HepG2 (cell line): ENCODE measurements around the gene GRM1. TPM values are rescaled to one million over a fixed set of nuclear protein-coding genes. Genes with fewer than 3 reads are reported as not detected.

Experiments used
- ATAC-seq: fragments of 200-7000 bp; cut with Tn5 transposase; 3 replicates; pipeline ENCODE4 v1.9.1; 2020; ENCODE audit warnings: mild to moderate bottlenecking, moderate library complexity
- BruUV-seq: library from RNA; stranded (reverse); fragments of 400-500 nt; replicated peaks from 2 replicates; lab custom pipeline; 2021; lab: Mats Ljungman, UMichigan
- CTCF ChIA-PET: fragments of 300-600 bp; formaldehyde crosslinking; extraction: SDS; loops from one replicate; lab custom pipeline; 2021; ENCODE audit warnings: low total read pairs, inconsistent platforms, low intra/inter-chr PET ratio; lab: Yijun Ruan, JAX
- POLR2A ChIA-PET: fragments of 350-600 bp; sonication (Branson Sonifier 250); formaldehyde crosslinking; loops from one replicate; lab custom pipeline; 2020; ENCODE audit warnings: antibody characterized with exemption, inconsistent platforms; lab: Yijun Ruan, JAX
- DNase-seq: peaks from one replicate; pipeline ENCODE4 v3.0.0-alpha.2; 2015; ENCODE audit warnings: low spot score
- FAIRE-seq: peaks from 3 replicates; lab custom pipeline; 2011; peaks lifted over from hg19 to GRCh38; lab: Jason Lieb, UNC
- H2AFZ ChIP-seq: one replicate; pipeline ENCODE4 v1.6.1; 2011; ENCODE audit warnings: low read length, inconsistent platforms
- H3K27ac ChIP-seq: fragments of 300-600 bp; 3 replicates; pipeline ENCODE4 v1.8.0; 2011; ENCODE audit warnings: mixed run types, mild to moderate bottlenecking, mixed read lengths, low read length, inconsistent platforms; ENCODE audit not compliant: insufficient read depth; ENCODE audit errors: extremely low read length
- H3K27me3 ChIP-seq, 2 experiments: fragments of 200-600 bp in 1 of 2; 2 replicates in 1 of 2; 3 replicates in 1 of 2; pipeline versions ENCODE4 v1.6.0 to v1.8.0; 2011; ENCODE audit warnings: low read length in 2 of 2, mild to moderate bottlenecking in 2 of 2, moderate library complexity in 2 of 2, inconsistent platforms in 1 of 2; ENCODE audit not compliant: insufficient read depth in 2 of 2, control insufficient read depth in 1 of 2
- H3K36me3 ChIP-seq, 2 experiments: fragments of 200-600 bp in 1 of 2; replicated peaks in 1 of 2; 2 replicates in 1 of 2; 3 replicates in 1 of 2; pipeline versions ENCODE4 v1.5.1 to v1.8.0; 2011; ENCODE audit warnings: low read length in 2 of 2, inconsistent platforms in 1 of 2; ENCODE audit not compliant: insufficient read depth in 2 of 2, control insufficient read depth in 1 of 2
- H3K4me1 ChIP-seq: 2 replicates; pipeline ENCODE4 v1.5.1; 2012; ENCODE audit warnings: low read length, inconsistent platforms; ENCODE audit not compliant: insufficient read depth
- H3K4me2 ChIP-seq: 2 replicates; pipeline ENCODE4 v1.6.0; 2011; ENCODE audit warnings: low read depth, low read length, inconsistent platforms
- H3K4me3 ChIP-seq, 3 experiments: fragments of 200-600 bp in 1 of 3; sonication (generic), shearing (Covaris generic) in 1 of 3; replicated peaks in 1 of 3; 2 replicates each; pipeline ENCODE4 v1.5.1; 2011 to 2016; ENCODE audit warnings: low read length in 3 of 3, inconsistent platforms in 2 of 3, low read depth in 2 of 3, mild to moderate bottlenecking in 2 of 3, control low read depth in 1 of 3, mixed read lengths in 1 of 3; ENCODE audit not compliant: insufficient read depth in 1 of 3
- H3K79me2 ChIP-seq: one replicate; pipeline ENCODE4 v1.6.1; 2011; ENCODE audit warnings: low read length, inconsistent platforms; ENCODE audit not compliant: insufficient read depth
- H3K9ac ChIP-seq: 2 replicates; pipeline ENCODE4 v1.6.0; 2011; ENCODE audit warnings: mild to moderate bottlenecking, low read depth, low read length, inconsistent platforms; ENCODE audit not compliant: insufficient read depth
- H3K9me3 ChIP-seq: 2 replicates; pipeline ENCODE4 v1.5.1; 2012; ENCODE audit warnings: mild to moderate bottlenecking, low read length
- H4K20me1 ChIP-seq: 2 replicates; pipeline ENCODE4 v1.6.0; 2011; ENCODE audit warnings: inconsistent platforms, mild to moderate bottlenecking, low read length, moderate library complexity; ENCODE audit not compliant: insufficient read depth
- CBX2 ChIP-seq, 2 experiments: fragments of 200-600 bp in 1 of 2; sonication (generic); formaldehyde crosslinking in 1 of 2; IDR thresholded peaks; 2 replicates each; pipeline versions ENCODE4 v1.7.0 to v1.8.1; 2018 to 2022; ENCODE audit warnings: low read depth in 2 of 2, low read length in 1 of 2, mild to moderate bottlenecking in 1 of 2, missing genetic modification reagents in 1 of 2
- GABPA ChIP-seq, 2 experiments: IDR thresholded peaks; 2 replicates each; pipeline ENCODE4 v1.6.1; 2011 to 2016; ENCODE audit warnings: low read depth in 2 of 2, low read length in 1 of 2, missing biosample characterization in 1 of 2, missing genetic modification characterization in 1 of 2
- GPN1 ChIP-seq: sonication (generic); formaldehyde crosslinking; IDR thresholded peaks from 2 replicates; pipeline ENCODE4 v1.5.1; 2020; ENCODE audit warnings: missing genetic modification reagents, borderline replicate concordance
- HDAC2 ChIP-seq: sonication (generic); formaldehyde crosslinking; IDR thresholded peaks from 2 replicates; pipeline ENCODE4 v1.4.0; 2020; ENCODE audit warnings: missing genetic modification reagents
- NBN ChIP-seq: fragments of 450-650 bp; conservative IDR thresholded peaks from 2 replicates; pipeline ENCODE4 v1.6.1; 2017
- RARG ChIP-seq: sonication (generic); formaldehyde crosslinking; IDR thresholded peaks from 2 replicates; pipeline ENCODE4 v1.4.0; 2020; ENCODE audit warnings: low read depth, mild to moderate bottlenecking, missing genetic modification reagents
- RNF219 ChIP-seq: sonication (generic); formaldehyde crosslinking; IDR thresholded peaks from 2 replicates; pipeline ENCODE4 v1.5.0; 2020; ENCODE audit warnings: mild to moderate bottlenecking, missing genetic modification reagents
- SOX13 ChIP-seq, 3 experiments: fragments of 450-650 bp in 1 of 3; sonication (generic) in 1 of 3; formaldehyde crosslinking in 1 of 3; IDR thresholded peaks in 2 of 3; conservative IDR thresholded peaks in 1 of 3; 2 replicates each; pipeline versions ENCODE4 v1.5.0 to v1.6.1; 2016 to 2020; ENCODE audit warnings: antibody characterized with exemption in 1 of 3, mild to moderate bottlenecking in 1 of 3, missing compliant biosample characterization in 1 of 3, missing genetic modification reagents in 1 of 3, moderate library complexity in 1 of 3
- ZNF235 ChIP-seq: sonication (generic); formaldehyde crosslinking; IDR thresholded peaks from 2 replicates; pipeline ENCODE4 v1.8.1; 2023; ENCODE audit warnings: mild to moderate bottlenecking, missing genetic modification reagents, borderline replicate concordance
- ZNF432 ChIP-seq: sonication (generic); formaldehyde crosslinking; IDR thresholded peaks from 2 replicates; pipeline ENCODE4 v1.5.0; 2020; ENCODE audit warnings: missing genetic modification reagents, mild to moderate bottlenecking, borderline replicate concordance
- ZZZ3 ChIP-seq: sonication (generic); formaldehyde crosslinking; IDR thresholded peaks from 2 replicates; pipeline ENCODE4 v1.4.0; 2020; ENCODE audit warnings: missing genetic modification reagents, mild to moderate bottlenecking, borderline replicate concordance
- WGBS: methylation state at CpG from one replicate; pipeline ENCODE4 v1.1.6; 2017; ENCODE audit warnings: low lambda C conversion rate; 5-methylcytosine and 5-hydroxymethylcytosine counted together
- in situ Hi-C: cut with HindIII; loops from 2 replicates; pipeline ENCODE4 v1.10.0; 2017; ENCODE audit warnings: low pct_unique_long_range_greater_than_20kb; ENCODE audit not compliant: extremely low pct_ligation_motif_present
- intact Hi-C: fragments of 100-400 bp; cut with micrococcal nuclease; formaldehyde crosslinking; loops from one replicate; pipeline ENCODE4 v1.10.0; 2022; ENCODE audit not compliant: unreplicated experiment
- polyA plus RNA-seq, 8 experiments: library from polyadenylated mRNA; depleted of rRNA in 3 of 8; stranded (reverse) in 7 of 8; unstranded in 1 of 8; fragments of >200 nt; fragmentation: Illumina TruSeq in 4 of 8; extraction: Trizol in 4 of 8; gene quantifications; 2 replicates each; pipeline versions ENCODE4 v1.2.1 to v1.2.3, GENCODE V29; 2011 to 2016; ENCODE audit warnings: low read depth in 4 of 8, missing spikeins in 1 of 8, mixed read lengths in 1 of 8; ENCODE audit not compliant: insufficient read depth in 1 of 8
- total RNA-seq, 5 experiments: library from RNA; depleted of rRNA; stranded (reverse); fragments of >200 nt; fragmentation: Illumina TruSeq; extraction: Trizol; gene quantifications; 2 replicates each; pipeline ENCODE4 v1.2.3, GENCODE V29; 2016; ENCODE audit warnings: low read depth in 1 of 5
- TF ChIP-seq, protein P1 (sequence below): sonication (generic); formaldehyde crosslinking; IDR thresholded peaks from 2 replicates; pipeline ENCODE4 v1.4.0; 2020; ENCODE audit warnings: missing genetic modification reagents

Gene GRM1
- total and polyA plus RNA-seq, 2 of the 13 experiments (the other 11 are each of a cell fraction or from before 2014, with no cell fraction given), result 0.09 TPM; not detected in 1

GRCh38 chr6:146305092-146305491, 276.2 kb downstream of the GRM1 start:
- H3K27ac ChIP-seq, result no peak overlapping the region
- H4K20me1 ChIP-seq, result no peaks in the 10 kb centered on the region
- TF ChIP-seq NBN (no peak), SOX13 (IDR thresholded peaks at IDR 0.05) (no peak), SOX13 (CRISPR knock-in tag; conservative IDR thresholded peaks at IDR 0.05 in 1 of 2, IDR thresholded peaks at IDR 0.05 in 1 of 2) (0 out of 4 replicates have a peak, but pooled peaks of 1 of the 2 experiments have one; percentile 29), ZNF235 (CRISPR knock-in tag) (no peak)
- H3K4me1 ChIP-seq, result no peaks in the 10 kb centered on the region
- DNase-seq (no peak), FAIRE-seq (no peak), ATAC-seq (no peak)
- CTCF ChIA-PET, result no interaction called here
- POLR2A ChIA-PET, result no interaction called here
- H3K36me3 ChIP-seq, result no peaks in the 10 kb centered on the region
- no peaks in the 10 kb centered on the region for H3K79me2 ChIP-seq
- H3K4me3 ChIP-seq, result no peak overlapping the region
- BruUV-seq, result no TSS peak
- no peak overlapping the region for H2AFZ ChIP-seq
- no peak overlapping the region for H3K4me2 ChIP-seq
- H3K27me3 ChIP-seq, result no peaks in the 10 kb centered on the region
- H3K9me3 ChIP-seq, result no peaks in the 10 kb centered on the region
- 0% methylated on average over 1 of the region's 1 CpG for WGBS
- no peak overlapping the region for H3K9ac ChIP-seq
- intact Hi-C loops, result no loop called here
- in situ Hi-C loops, result no loop called here

DNA sequence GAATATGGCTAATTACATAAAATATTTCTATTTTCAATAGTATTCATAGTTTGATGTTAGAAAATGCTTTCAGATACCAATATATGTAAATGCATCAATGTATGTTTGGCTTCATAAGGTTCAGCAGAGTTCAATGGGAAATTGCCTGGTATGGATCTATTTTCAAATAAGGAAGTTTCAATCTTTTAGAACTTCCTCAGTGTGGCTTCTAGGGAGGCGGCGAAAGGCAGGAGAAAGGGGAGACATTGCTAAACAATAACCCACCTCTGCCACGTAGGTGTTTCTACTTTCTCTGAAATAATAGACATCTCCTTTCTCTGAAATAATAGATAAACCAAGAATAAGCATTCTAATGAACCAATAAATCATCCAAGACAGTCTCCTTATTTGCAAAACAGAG, 277.1 kb downstream of the GRM1 start:
- DNase-seq (no peak), FAIRE-seq (no peak), ATAC-seq (no peak)
- intact Hi-C loops (no loop called here), in situ Hi-C loops (no loop called here)
- no peaks in the 10 kb centered on the region for H4K20me1 ChIP-seq
- H3K27me3 ChIP-seq, result no peaks in the 10 kb centered on the region
- ChIA-PET CTCF (no interaction called here), POLR2A (no interaction called here)
- H3K27ac ChIP-seq, result no peak overlapping the region
- H3K4me3 ChIP-seq, result no peak overlapping the region
- no peak overlapping the region for H2AFZ ChIP-seq
- no peaks in the 10 kb centered on the region for H3K79me2 ChIP-seq
- no peaks in the 10 kb centered on the region for H3K36me3 ChIP-seq
- H3K4me2 ChIP-seq, result no peak overlapping the region
- WGBS, result 61% methylated on average over 3 of the region's 3 CpGs
- no peaks in the 10 kb centered on the region for H3K9me3 ChIP-seq
- H3K4me1 ChIP-seq, result no peaks in the 10 kb centered on the region
- no peak overlapping the region for H3K9ac ChIP-seq
- BruUV-seq, result no TSS peak
- TF ChIP-seq GABPA (IDR thresholded peaks at IDR 0.05; ENCODE audit: low read depth, low read length), result no peak
- no peak for TF ChIP-seq GABPA (CRISPR knock-in tag; IDR thresholded peaks at IDR 0.05; ENCODE audit: low read depth)
- no peak for TF ChIP-seq RNF219 (CRISPR knock-in tag)
- TF ChIP-seq GPN1 (CRISPR knock-in tag), result no peak
- TF ChIP-seq CBX2 (IDR thresholded peaks at IDR 0.05; ENCODE audit: low read depth, low read length), result no peak
- TF ChIP-seq CBX2 (CRISPR knock-in tag; IDR thresholded peaks at IDR 0.05; ENCODE audit: low read depth), result no peak
- no peak for TF ChIP-seq RARG (CRISPR knock-in tag)
- TF ChIP-seq HDAC2, result no peak
- TF ChIP-seq ZNF432 (CRISPR knock-in tag), result no peak
- TF ChIP-seq, protein P1, sequence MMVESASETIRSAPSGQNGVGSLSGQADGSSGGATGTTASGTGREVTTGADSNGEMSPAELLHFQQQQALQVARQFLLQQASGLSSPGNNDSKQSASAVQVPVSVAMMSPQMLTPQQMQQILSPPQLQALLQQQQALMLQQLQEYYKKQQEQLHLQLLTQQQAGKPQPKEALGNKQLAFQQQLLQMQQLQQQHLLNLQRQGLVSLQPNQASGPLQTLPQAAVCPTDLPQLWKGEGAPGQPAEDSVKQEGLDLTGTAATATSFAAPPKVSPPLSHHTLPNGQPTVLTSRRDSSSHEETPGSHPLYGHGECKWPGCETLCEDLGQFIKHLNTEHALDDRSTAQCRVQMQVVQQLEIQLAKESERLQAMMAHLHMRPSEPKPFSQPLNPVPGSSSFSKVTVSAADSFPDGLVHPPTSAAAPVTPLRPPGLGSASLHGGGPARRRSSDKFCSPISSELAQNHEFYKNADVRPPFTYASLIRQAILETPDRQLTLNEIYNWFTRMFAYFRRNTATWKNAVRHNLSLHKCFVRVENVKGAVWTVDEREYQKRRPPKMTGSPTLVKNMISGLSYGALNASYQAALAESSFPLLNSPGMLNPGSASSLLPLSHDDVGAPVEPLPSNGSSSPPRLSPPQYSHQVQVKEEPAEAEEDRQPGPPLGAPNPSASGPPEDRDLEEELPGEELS (CRISPR knock-in tag), result no peak
- no peak for TF ChIP-seq ZZZ3 (CRISPR knock-in tag)
